Measurements from ENCODE around the gene PLA2G4A. TPM values are rescaled to one million over a fixed set of nuclear protein-coding genes. Genes with fewer than 3 reads are reported as not detected.

PLA2G4A gene
- total and polyA plus RNA-seq, 2 experiments from 2014 or later: 1.1 to 3.8 TPM

- H3K4me1 Mint-ChIP-seq: peaks cover 11% of the 10 kb centered on the region
- Histone ChIP-seq H3K27me3 (ENCODE audit: insufficient read depth) (peaks cover 7% of the 10 kb centered on the region), H3K79me2 (replicated peaks; ENCODE audit: insufficient read depth) (no peaks in the 10 kb centered on the region), H3K36me3 (ENCODE audit: insufficient read depth) (no peaks in the 10 kb centered on the region), H3K4me2 (peak overlapping the region; percentile 76), H4K20me1 (replicated peaks; ENCODE audit: insufficient read depth) (no peaks in the 10 kb centered on the region), H3F3A (replicated peaks; ENCODE audit: low read depth) (no peaks in the 10 kb centered on the region), H3K27ac (ENCODE audit: low read depth) (no peak overlapping the region), H2AFZ (no peak overlapping the region), H3K9me2 (ENCODE audit: insufficient read depth) (no peaks in the 10 kb centered on the region), H3K4me3 (peak overlapping the region; percentile 57), H3K4me1 (ENCODE audit: insufficient read depth) (no peaks in the 10 kb centered on the region)
- H3K36me3 Mint-ChIP-seq (ENCODE audit: low read depth): no peaks in the 10 kb centered on the region
- H3K9me3 Mint-ChIP-seq: no peaks in the 10 kb centered on the region
- H3K4me3 Mint-ChIP-seq: peak overlapping the region; percentile 86
- TF ChIP-seq ZNF114 (CRISPR knock-in tag; IDR thresholded peaks at IDR 0.05) (no peak), NANOG (IDR thresholded peaks at IDR 0.05; ENCODE audit: borderline replicate concordance) (no peak), STAT1 (IDR thresholded peaks at IDR 0.05; ENCODE audit: unreplicated experiment) (no peak), EZH2phosphoT487 (IDR thresholded peaks at IDR 0.05; ENCODE audit: unreplicated experiment) (no peak), JUNB (IDR thresholded peaks at IDR 0.05; ENCODE audit: unreplicated experiment) (no peak), EZH2 (IDR thresholded peaks at IDR 0.05; ENCODE audit: low read depth, unreplicated experiment) (no peak)
- TF ChIP-seq, protein P1, sequence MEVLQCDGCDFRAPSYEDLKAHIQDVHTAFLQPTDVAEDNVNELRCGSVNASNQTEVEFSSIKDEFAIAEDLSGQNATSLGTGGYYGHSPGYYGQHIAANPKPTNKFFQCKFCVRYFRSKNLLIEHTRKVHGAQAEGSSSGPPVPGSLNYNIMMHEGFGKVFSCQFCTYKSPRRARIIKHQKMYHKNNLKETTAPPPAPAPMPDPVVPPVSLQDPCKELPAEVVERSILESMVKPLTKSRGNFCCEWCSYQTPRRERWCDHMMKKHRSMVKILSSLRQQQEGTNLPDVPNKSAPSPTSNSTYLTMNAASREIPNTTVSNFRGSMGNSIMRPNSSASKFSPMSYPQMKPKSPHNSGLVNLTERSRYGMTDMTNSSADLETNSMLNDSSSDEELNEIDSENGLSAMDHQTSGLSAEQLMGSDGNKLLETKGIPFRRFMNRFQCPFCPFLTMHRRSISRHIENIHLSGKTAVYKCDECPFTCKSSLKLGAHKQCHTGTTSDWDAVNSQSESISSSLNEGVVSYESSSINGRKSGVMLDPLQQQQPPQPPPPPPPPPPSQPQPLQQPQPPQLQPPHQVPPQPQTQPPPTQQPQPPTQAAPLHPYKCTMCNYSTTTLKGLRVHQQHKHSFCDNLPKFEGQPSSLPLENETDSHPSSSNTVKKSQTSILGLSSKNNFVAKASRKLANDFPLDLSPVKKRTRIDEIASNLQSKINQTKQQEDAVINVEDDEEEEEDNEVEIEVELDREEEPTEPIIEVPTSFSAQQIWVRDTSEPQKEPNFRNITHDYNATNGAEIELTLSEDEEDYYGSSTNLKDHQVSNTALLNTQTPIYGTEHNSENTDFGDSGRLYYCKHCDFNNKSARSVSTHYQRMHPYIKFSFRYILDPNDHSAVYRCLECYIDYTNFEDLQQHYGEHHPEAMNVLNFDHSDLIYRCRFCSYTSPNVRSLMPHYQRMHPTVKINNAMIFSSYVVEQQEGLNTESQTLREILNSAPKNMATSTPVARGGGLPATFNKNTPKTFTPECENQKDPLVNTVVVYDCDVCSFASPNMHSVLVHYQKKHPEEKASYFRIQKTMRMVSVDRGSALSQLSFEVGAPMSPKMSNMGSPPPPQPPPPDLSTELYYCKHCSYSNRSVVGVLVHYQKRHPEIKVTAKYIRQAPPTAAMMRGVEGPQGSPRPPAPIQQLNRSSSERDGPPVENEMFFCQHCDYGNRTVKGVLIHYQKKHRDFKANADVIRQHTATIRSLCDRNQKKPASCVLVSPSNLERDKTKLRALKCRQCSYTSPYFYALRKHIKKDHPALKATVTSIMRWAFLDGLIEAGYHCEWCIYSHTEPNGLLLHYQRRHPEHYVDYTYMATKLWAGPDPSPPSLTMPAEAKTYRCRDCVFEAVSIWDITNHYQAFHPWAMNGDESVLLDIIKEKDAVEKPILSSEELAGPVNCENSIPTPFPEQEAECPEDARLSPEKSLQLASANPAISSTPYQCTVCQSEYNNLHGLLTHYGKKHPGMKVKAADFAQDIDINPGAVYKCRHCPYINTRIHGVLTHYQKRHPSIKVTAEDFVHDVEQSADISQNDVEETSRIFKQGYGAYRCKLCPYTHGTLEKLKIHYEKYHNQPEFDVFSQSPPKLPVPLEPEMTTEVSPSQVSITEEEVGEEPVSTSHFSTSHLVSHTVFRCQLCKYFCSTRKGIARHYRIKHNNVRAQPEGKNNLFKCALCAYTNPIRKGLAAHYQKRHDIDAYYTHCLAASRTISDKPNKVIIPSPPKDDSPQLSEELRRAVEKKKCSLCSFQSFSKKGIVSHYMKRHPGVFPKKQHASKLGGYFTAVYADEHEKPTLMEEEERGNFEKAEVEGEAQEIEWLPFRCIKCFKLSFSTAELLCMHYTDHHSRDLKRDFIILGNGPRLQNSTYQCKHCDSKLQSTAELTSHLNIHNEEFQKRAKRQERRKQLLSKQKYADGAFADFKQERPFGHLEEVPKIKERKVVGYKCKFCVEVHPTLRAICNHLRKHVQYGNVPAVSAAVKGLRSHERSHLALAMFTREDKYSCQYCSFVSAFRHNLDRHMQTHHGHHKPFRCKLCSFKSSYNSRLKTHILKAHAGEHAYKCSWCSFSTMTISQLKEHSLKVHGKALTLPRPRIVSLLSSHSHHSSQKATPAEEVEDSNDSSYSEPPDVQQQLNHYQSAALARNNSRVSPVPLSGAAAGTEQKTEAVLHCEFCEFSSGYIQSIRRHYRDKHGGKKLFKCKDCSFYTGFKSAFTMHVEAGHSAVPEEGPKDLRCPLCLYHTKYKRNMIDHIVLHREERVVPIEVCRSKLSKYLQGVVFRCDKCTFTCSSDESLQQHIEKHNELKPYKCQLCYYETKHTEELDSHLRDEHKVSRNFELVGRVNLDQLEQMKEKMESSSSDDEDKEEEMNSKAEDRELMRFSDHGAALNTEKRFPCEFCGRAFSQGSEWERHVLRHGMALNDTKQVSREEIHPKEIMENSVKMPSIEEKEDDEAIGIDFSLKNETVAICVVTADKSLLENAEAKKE (CRISPR knock-in tag; IDR thresholded peaks at IDR 0.05): no peak
- ATAC-seq (no peak), DNase-seq (ENCODE audit: low spot score) (no peak)
- H3K27me3 Mint-ChIP-seq (ENCODE audit: insufficient read depth, low read depth, poor library complexity): peaks cover 5% of the 10 kb centered on the region
- no peak overlapping the region for H3K27ac Mint-ChIP-seq
Observed at GRCh38 chr1:186829686-186830587, 1.2 kb downstream of the PLA2G4A start.
